Spleen (tissue), 11 donors: ENCODE measurements around the gene DLG2. TPM values are rescaled to one million over a fixed set of nuclear protein-coding genes. Genes with fewer than 3 reads are reported as not detected.
A peak's percentile ranks its signal among the peaks of the same experiment; 100 is the strongest.

Source experiments
- DNase-seq: peaks from one replicate; pipeline ENCODE4 v3.0.0-alpha.2; 2020
- H3K27ac ChIP-seq, 8 donors: fragments of 200-600 bp; sonication (generic) in 7 of 8; 1 replicate in 4 of 8; 2 replicates in 4 of 8; pipeline versions ENCODE4 v1.5.0 to v1.8.0; 2016 to 2021; ENCODE audit warnings: inconsistent platforms in 4 of 8, mild to moderate bottlenecking in 4 of 8, moderate library complexity in 1 of 8
- H3K27me3 ChIP-seq, 7 donors: fragments of 200-600 bp; sonication (generic) in 6 of 7; replicated peaks in 1 of 7; 1 replicate in 4 of 7; 2 replicates in 3 of 7; pipeline versions ENCODE4 v1.5.0 to v1.8.0; 2016 to 2021; ENCODE audit warnings: inconsistent platforms in 3 of 7, mild to moderate bottlenecking in 1 of 7
- H3K36me3 ChIP-seq, 6 donors: fragments of 200-600 bp; sonication (generic) in 5 of 6; 1 replicate in 4 of 6; 2 replicates in 2 of 6; pipeline versions ENCODE4 v1.5.0 to v1.8.0; 2016 to 2021; ENCODE audit warnings: inconsistent platforms in 2 of 6
- H3K4me1 ChIP-seq, 6 donors: fragments of 200-600 bp; sonication (generic) in 5 of 6; 1 replicate in 3 of 6; 2 replicates in 3 of 6; pipeline versions ENCODE4 v1.5.0 to v1.8.0; 2016 to 2021; ENCODE audit warnings: inconsistent platforms in 3 of 6
- H3K4me3 ChIP-seq, 8 donors: fragments of 200-600 bp; sonication (generic) in 7 of 8; 1 replicate in 4 of 8; 2 replicates in 4 of 8; pipeline versions ENCODE4 v1.5.0 to v1.8.0; 2016 to 2021; ENCODE audit warnings: inconsistent platforms in 4 of 8, mild to moderate bottlenecking in 4 of 8, moderate library complexity in 2 of 8
- H3K9me3 ChIP-seq, 8 donors: fragments of 200-600 bp; sonication (generic) in 7 of 8; 1 replicate in 4 of 8; 2 replicates in 4 of 8; pipeline versions ENCODE4 v1.5.0 to v1.8.0; 2016 to 2021; ENCODE audit warnings: inconsistent platforms in 4 of 8
- POLR2A ChIP-seq, 3 donors: fragments of 450-650 bp; IDR thresholded peaks; one replicate each; pipeline ENCODE4 v1.5.1; 2017; ENCODE audit warnings: antibody characterized with exemption in 3 of 3, mild to moderate bottlenecking in 1 of 3
- POLR2AphosphoS5 ChIP-seq, 3 donors: sonication (generic); formaldehyde crosslinking; IDR thresholded peaks; one replicate each; pipeline ENCODE4 v1.5.1; 2017; ENCODE audit warnings: antibody characterized with exemption in 3 of 3
- WGBS, 5 donors: extraction: QIAGEN DNeasy Blood & Tissue Kit in 3 of 5; methylation state at CpG; one replicate each; pipeline versions ENCODE4 v1.1.5 to v1.1.7; 2013 to 2018; 5-methylcytosine and 5-hydroxymethylcytosine counted together
- intact Hi-C: fragments of 100-400 bp; cut with DNase I; formaldehyde crosslinking; loops from one replicate; pipeline ENCODE4 v1.15.0; 2023; ENCODE audit warnings: low total_unique reads
- polyA plus RNA-seq, 3 donors: library from polyadenylated mRNA; stranded (reverse); fragments of 200-250 nt; gene quantifications; one replicate each; pipeline ENCODE4 v1.2.1, GENCODE V29; 2013
- total RNA-seq, 7 donors: library from RNA; depleted of rRNA in 3 of 7; stranded (reverse); fragments of >200 nt in 3 of 7; fragmentation: NEBNext Ultra II Directional in 4 of 7; extraction: Animal tissue kit (Norgen Biotek cat#: 25700) in 4 of 7; gene quantifications; one replicate each; pipeline versions ENCODE4 v1.1.0 to v1.2.1, GENCODE V29; 2016 to 2021
- TF ChIP-seq, protein P1 (sequence below), 11 experiments: fragments of 200-600 bp in 7 of 11; fragments of 450-650 bp in 4 of 11; sonication (generic) in 4 of 11; IDR thresholded peaks in 8 of 11; conservative IDR thresholded peaks in 3 of 11; 1 replicate in 7 of 11; 2 replicates in 4 of 11; pipeline versions ENCODE4 v1.4.0 to v1.8.0; 2016 to 2021; ENCODE audit warnings: antibody characterized with exemption in 11 of 11, inconsistent platforms in 4 of 11, mild to moderate bottlenecking in 1 of 11
- donor health status: healthy with polysubstance abuse.
- donor health status: DM: no; HTN: no; CAD: no; lungs with moderate emphysema.
- donor health status: DM: no; HTN: no; CAD: no.
- donor health status: Bipolar disorder and iron deficiency.
- donor health status: healthy.
- donor health status: DM: no; HTN: no; CAD: no.
- donor health status: DM: yes; HTN: yes; CAD: no.

Gene DLG2
- total and polyA plus RNA-seq, 10 donors: 0.43 to 12.7 (median 7.9) TPM

DNA sequence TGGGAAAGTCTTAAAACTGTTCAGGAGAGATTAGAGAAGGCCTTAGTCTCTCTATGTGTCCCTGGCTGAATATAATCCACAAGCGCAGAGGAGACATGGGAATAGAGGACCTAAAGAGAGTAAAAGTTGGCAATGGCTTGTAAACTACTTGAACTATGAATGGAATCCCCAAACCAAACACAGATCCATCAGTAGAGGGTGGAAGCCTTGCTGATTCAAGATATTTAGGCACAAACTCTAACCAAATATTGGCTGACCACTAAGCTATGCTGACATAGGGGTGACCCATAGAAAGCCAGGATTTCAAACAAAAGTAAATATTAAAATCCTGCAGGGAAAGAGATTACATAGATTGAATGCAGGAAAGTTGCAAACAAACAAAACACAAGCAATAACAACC is 439.2 kb downstream of the DLG2 start:
- TF ChIP-seq POLR2AphosphoS5 (IDR thresholded peaks at IDR 0.05) (no peak), POLR2A (IDR thresholded peaks at IDR 0.05) (no peak)
- DNase-seq: no peak
- no peaks in the 10 kb centered on the region for H3K36me3 ChIP-seq
- intact Hi-C loops: no loop called here
- H3K4me1 ChIP-seq: no peaks in the 10 kb centered on the region
- H3K9me3 ChIP-seq: peaks cover 0 to 33% (median 15%) of the 10 kb centered on the region in 8 donors
- 89 to 97% (median 93%) methylated on average over 1 of the region's 1 CpG for whole genome bisulfite sequencing, 5 donors
- H3K27me3 ChIP-seq: no peaks in the 10 kb centered on the region
- H3K4me3 ChIP-seq: no peak overlapping the region
- H3K27ac ChIP-seq: no peak overlapping the region

DNA sequence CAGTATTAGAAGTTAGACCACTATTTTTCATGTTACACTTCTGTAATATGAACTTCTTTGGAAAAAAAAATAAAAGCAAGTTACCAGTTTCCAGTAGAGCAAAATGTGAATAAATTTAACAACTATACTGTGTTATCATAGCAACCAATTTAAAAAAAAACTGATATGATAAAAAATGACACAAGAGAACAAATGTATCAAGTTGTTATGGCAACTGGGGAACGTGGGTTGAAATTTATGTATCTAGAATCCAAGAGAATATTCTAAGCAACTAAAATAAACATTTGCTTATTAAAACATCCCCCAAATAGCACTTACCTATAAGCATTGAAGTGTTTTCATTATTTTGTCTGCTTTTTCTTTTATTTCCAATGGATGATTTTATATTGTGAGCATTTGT is 442.4 kb downstream of the DLG2 start:
- Histone ChIP-seq H3K9me3 (peaks cover 0 to 26% (median 15%) of the 10 kb centered on the region in 8 donors), H3K4me3 (no peak overlapping the region), H3K27ac (no peak overlapping the region), H3K27me3 (no peaks in the 10 kb centered on the region), H3K36me3 (no peaks in the 10 kb centered on the region), H3K4me1 (no peaks in the 10 kb centered on the region)
- TF ChIP-seq POLR2AphosphoS5 (IDR thresholded peaks at IDR 0.05): no peak
- TF ChIP-seq, protein P1, sequence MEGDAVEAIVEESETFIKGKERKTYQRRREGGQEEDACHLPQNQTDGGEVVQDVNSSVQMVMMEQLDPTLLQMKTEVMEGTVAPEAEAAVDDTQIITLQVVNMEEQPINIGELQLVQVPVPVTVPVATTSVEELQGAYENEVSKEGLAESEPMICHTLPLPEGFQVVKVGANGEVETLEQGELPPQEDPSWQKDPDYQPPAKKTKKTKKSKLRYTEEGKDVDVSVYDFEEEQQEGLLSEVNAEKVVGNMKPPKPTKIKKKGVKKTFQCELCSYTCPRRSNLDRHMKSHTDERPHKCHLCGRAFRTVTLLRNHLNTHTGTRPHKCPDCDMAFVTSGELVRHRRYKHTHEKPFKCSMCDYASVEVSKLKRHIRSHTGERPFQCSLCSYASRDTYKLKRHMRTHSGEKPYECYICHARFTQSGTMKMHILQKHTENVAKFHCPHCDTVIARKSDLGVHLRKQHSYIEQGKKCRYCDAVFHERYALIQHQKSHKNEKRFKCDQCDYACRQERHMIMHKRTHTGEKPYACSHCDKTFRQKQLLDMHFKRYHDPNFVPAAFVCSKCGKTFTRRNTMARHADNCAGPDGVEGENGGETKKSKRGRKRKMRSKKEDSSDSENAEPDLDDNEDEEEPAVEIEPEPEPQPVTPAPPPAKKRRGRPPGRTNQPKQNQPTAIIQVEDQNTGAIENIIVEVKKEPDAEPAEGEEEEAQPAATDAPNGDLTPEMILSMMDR (IDR thresholded peaks at IDR 0.05 in 8 of 11, conservative IDR thresholded peaks at IDR 0.05 in 3 of 11): no peak
- no peak for TF ChIP-seq POLR2A (IDR thresholded peaks at IDR 0.05)
- 58 to 74% (median 64%) methylated on average over 1 of the region's 1 CpG for WGBS, 5 donors
- DNase-seq: no peak
- intact Hi-C loops: no loop called here

DNA sequence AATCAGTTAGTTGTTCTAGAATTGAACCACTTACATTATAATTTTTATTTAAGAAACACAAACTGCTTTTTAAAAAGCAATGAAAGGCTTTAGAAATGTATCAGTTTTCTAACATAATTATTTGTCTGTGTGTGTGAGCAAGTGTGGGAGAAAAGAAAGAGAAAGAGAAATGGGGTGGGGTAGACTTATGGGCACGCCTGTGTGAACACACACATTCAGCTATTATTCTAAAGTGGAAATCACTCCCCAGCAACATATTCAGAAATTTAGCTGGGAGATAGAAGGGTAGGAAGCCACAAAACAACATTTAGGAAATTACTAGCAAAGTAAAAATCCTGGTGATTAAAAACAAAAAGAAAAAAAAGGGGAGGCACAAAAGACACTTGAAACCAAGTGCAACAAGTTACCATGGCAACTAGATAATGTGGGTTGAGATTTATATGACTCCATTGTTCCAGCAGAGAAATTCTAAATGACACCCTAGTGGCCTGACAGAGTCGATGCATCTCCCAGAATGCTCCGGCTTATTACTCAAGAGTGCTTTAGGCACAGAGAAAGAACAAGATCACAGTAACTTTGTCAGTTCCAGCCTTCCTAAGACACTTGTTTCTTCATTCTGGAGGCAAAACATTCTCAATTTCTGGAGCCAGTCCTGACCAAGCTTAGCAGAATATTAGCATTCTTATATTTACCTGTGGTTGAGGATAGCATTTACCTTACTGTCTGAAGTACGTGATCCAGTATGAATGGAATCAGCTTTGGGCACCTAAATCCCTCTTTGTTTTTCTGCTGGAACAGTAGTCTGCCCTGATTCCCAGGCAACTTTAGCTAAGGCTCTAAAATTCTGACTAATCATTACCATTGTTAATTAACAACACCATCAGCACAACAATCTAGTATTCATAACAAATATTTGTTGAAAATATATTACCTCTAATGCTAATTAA is 444.4 kb downstream of the DLG2 start:
- intact Hi-C loops: no loop called here
- WGBS, 5 donors: 55 to 73% (median 63%) methylated on average over 4 of the region's 4 CpGs
- no peak for DNase-seq
- H3K36me3 ChIP-seq: no peaks in the 10 kb centered on the region
- no peaks in the 10 kb centered on the region for H3K27me3 ChIP-seq
- peaks cover 0 to 10% (median 4%) of the 10 kb centered on the region in 8 donors for H3K9me3 ChIP-seq
- no peak overlapping the region for H3K27ac ChIP-seq
- no peaks in the 10 kb centered on the region for H3K4me1 ChIP-seq
- no peak overlapping the region for H3K4me3 ChIP-seq
- TF ChIP-seq, protein P1 (IDR thresholded peaks at IDR 0.05 in 8 of 11, conservative IDR thresholded peaks at IDR 0.05 in 3 of 11): peak in 4 of 11 experiments; percentile 16 to 31 (median 21)
- no peak for TF ChIP-seq POLR2AphosphoS5 (IDR thresholded peaks at IDR 0.05)

DNA sequence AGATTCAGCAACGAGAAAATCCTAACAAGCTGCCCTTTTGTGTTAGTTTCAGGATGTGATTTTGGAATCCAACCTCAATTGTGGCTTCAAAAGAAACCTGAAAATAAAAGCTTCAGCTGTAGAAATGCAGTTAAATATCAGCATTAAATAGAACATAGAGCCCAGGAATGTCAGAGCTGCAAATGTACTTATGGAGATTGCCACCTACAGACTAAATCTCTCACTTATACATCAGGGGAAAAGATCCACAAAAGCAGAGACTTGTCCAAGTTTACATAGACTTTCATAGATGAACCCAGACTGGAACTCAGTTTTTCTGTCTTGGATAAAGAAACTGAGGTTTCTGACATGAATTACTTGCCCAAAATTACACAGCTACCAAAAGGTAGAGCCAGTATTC is 446.6 kb downstream of the DLG2 start:
- Histone ChIP-seq H3K27me3 (no peaks in the 10 kb centered on the region), H3K27ac (no peak overlapping the region), H3K36me3 (no peaks in the 10 kb centered on the region), H3K9me3 (peaks cover 0 to 12% (median 7%) of the 10 kb centered on the region in 8 donors), H3K4me3 (no peak overlapping the region), H3K4me1 (no peaks in the 10 kb centered on the region)
- intact Hi-C loops: no loop called here
- DNase-seq: no peak
- TF ChIP-seq POLR2A (IDR thresholded peaks at IDR 0.05) (no peak), POLR2AphosphoS5 (IDR thresholded peaks at IDR 0.05) (no peak)
- 55 to 72% (median 64%) methylated on average over 1 of the region's 1 CpG for WGBS, 5 donors

DNA sequence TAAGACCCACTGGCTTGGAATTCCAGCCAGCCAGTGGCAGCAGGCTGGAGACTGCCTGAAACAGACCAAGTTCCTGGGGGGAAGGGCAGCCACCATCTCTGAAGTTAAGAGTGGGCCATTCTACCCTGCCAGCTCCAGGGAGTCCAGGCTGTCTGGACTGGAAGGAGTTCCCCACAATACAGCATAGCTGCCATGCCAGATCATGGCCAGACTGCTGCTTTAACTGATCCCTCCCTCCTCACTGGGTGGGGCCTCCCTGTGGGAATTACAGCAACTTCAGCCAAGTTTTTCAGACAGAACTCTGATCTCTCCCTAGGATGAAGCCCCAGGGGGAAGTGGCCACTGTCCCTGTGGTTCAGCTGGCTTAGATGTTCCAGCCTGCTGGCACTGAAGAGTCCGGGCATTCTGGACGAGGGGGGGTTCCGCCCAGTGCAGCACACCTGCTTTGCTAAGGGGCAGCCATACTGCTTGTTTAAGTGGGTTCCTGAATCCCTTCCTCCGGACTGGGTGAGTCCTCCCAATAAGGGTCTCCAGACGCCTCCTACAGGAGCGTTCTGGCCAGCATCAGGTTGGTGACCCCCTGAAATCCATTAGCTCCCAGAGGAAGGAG is 455.4 kb downstream of the DLG2 start:
- Histone ChIP-seq H3K36me3 (no peaks in the 10 kb centered on the region), H3K4me3 (no peak overlapping the region), H3K27ac (no peak overlapping the region), H3K4me1 (no peaks in the 10 kb centered on the region), H3K27me3 (no peaks in the 10 kb centered on the region), H3K9me3 (peaks cover 0 to 61% (median 42%) of the 10 kb centered on the region in 8 donors)
- 77 to 97% (median 92%) methylated on average over 6 of the region's 6 CpGs for WGBS, 5 donors
- intact Hi-C loops: no loop called here
- no peak for TF ChIP-seq POLR2A (IDR thresholded peaks at IDR 0.05)
- no peak for TF ChIP-seq POLR2AphosphoS5 (IDR thresholded peaks at IDR 0.05)
- TF ChIP-seq, protein P1 (IDR thresholded peaks at IDR 0.05 in 8 of 11, conservative IDR thresholded peaks at IDR 0.05 in 3 of 11): no peak
- DNase-seq: no peak
